Limb (tissue), 2 donors: Measurements from ENCODE around the gene EML6.

ENCODE experiments used
- DNase-seq, 2 donors: peaks; one replicate each; pipeline ENCODE4 v3.0.0-alpha.2; 2016; ENCODE audit errors: extremely low spot score in 2 of 2

Gene EML6

GRCh38 chr2:54879032-54879431, 155.6 kb downstream of the EML6 start:
- DNase-seq, result no peak

DNA sequence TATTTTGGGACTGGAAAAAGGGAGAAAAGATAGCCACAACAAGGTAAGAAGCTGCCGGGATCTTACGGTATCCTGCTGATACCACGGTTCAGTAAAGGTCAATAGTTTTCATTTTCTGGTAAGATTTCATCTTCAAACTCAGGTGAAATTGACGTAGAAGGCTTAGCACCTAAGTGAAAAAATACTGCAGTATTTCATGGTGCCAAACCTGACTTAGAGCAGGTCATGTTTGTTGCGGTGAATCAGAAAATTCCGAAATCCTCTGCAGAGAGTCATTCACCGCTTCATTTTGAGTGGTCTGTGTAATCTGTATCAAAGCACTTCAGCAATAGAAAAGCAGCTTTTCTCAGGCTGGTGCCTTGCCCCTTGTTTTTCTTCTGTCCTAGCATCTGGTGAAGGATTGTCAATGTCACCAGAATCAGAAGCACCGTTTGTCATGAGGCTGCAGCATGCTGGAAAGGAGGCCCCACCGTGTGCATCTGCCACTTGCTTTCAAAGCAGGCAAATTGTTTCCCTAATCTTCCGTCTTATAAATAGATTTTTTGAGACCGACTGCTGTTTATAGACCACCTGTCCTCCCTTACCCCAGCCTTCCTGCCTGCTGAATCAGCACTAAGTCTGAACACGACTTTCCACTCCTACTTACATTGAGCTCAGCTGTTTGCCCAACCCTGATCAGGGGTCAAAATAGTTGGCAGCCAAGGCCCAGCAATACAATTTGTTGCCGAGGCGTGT, 156.3 kb downstream of the EML6 start:
- DNase-seq, result peak; percentile 49 to 71

DNA sequence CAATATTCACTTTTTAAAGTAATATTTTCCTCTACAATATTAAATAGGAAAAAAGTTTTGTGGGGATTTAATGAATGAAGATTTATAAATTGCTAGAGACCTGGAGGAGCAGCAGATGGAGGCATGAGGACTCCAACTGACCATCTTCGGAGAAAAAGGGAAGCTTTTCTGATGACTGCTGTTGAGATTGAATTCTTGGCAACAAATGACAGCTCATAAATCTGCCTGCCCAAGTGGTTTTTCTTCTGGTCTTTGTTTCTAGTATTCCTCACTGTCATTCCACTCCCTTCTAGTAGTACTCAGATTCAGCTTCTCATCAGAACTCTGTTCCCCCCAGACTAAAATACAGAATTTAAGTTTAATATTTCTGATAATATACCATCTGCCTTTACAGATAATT, 157.0 kb downstream of the EML6 start:
- DNase-seq, result no peak

DNA sequence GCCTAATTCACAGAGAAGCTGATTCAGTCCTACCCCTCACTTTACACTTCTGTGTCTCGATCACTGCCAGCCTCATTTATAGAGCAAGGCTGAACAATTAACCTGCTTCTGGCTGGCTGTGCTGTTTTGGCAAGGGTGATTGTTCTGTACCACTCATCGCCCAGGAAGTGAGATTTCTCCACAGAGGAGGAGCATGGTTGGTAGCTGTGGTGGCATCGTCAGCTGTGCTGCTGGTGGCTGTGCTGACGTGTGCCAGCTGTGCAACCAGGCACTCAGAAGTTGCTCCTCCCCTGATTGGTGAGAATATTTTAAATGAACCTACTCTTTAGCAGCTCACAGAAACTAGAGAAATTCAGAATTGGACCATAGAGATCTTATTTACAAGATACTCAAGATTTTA, 158.3 kb downstream of the EML6 start:
- no peak for DNase-seq

- DNase-seq, result no peak
These were observed 162.4 kb downstream of the EML6 start for GRCh38 chr2:54885891-54886290.

- DNase-seq, result no peak
These were observed 164.5 kb downstream of the EML6 start for GRCh38 chr2:54887850-54888545.

GRCh38 chr2:54889053-54889452, 165.6 kb downstream of the EML6 start:
- DNase-seq, result no peak

DNA sequence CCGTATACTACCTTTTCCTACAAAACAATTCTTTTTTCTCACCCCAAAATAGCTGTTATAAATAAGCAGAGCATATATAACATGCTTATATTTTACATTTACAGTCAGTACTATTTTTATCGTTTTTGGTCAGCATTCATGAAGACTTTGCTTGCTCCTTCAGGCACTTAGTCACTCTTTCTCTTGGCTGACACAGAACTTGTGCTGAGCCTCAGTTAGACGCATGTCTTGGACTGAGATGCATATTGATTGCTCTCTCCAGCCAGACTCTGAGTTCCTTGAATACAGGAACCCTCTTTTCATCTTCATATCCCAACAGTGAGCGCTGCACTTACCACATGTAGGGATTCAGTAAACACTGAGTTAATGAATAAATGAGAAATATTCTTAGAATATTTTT, 168.4 kb downstream of the EML6 start:
- DNase-seq, result no peak

GRCh38 chr2:54894467-54894866, 171.0 kb downstream of the EML6 start:
- no peak for DNase-seq

DNA sequence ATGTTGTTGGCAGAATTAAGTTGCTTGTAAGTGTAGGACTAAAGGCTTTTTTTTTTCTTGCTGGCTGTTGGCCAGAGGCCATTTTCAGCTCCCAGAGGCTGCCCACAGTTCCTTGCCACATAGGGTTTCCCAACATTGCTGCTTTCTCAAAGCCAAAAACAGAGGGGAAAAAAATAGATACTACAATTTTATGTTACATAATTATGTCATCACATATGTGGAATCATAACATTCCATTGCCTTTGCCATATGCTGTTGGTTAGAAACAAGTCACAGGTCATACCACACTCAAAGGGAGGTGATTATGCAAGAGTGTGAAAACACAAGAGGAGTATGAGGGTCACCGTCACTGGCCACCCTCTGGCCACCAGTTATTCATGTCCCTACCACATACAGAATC, 172.3 kb downstream of the EML6 start:
- DNase-seq, result no peak

GRCh38 chr2:54897420-54898310, 174.2 kb downstream of the EML6 start:
- no peak for DNase-seq

- no peak for DNase-seq
These were observed 175.2 kb downstream of the EML6 start for GRCh38 chr2:54898456-54899226.

GRCh38 chr2:54899576-54900200, 176.2 kb downstream of the EML6 start:
- peak in 1 of 2 donors; percentile 42 for DNase-seq

GRCh38 chr2:54901224-54901986, 177.9 kb downstream of the EML6 start:
- no peak for DNase-seq

- no peak for DNase-seq
These were observed 179.3 kb downstream of the EML6 start for GRCh38 chr2:54902763-54903162.

- no peak for DNase-seq
These were observed 180.5 kb downstream of the EML6 start for GRCh38 chr2:54903736-54904554.

DNA sequence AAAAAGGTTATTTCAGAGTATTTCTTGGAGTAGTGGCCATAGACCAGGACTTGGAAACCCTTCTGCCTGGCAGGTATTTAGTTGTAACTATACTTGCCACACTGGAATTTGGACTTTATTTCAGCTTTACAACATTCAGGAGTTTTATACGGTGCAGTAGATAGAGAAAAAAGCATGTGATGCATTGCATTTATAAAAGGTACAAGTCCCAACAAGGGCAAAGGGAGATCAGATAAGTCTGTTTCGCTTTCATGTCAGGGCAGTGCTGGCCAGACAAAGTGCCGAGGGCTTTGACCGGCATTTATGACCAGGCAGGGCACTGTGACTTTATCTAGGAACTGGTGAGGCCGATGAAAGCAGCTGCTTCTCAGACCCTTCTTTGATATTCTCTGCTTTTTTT, 181.4 kb downstream of the EML6 start:
- no peak for DNase-seq

DNA sequence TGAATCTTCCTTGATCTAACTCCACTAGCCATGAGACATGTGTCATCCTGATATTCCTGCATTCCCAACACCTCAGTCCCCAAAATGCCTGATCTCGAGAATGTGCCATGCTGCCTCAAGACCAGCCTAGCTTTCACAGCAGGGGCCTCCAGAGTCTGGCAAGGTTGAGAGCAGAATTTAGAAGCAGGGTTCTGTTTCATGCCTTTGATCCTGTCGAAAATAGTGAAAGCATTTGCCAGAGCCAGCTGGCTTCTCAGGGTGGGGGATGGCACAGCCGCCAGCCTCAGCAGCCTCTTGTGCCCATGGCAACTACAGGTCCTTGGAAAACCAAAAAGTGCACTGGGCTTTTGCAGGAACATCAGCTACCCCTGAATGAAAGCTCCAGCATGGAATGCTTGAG, 183.3 kb downstream of the EML6 start:
- DNase-seq, result no peak

DNA sequence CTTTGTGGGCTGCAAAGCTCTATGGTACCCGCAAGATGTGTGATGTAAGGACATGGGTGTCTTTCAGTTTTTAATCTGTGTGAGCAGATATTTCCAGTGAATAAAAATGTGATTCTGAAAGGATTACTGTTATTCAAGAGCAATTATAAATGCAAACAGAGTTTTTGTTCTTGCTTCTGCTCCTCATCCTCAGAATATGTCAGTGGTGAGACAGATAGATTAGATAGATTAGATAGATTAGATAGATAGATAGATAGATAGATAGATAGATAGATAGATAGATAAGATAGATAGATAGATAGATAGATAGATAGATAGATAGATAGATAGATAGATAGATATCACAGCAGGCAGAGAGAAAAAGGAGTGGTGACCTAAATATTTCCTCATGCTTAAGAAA, 184.2 kb downstream of the EML6 start:
- DNase-seq, result no peak
